Duodenal mucosa (tissue), 2 donors: Measurements from ENCODE around the gene ISYNA1.

ENCODE experiments used
- H3K27ac ChIP-seq: one replicate; pipeline ENCODE4 v1.7.0; 2013; ENCODE audit warnings: low read depth, low read length
- H3K27me3 ChIP-seq, 2 donors: one replicate each; pipeline ENCODE4 v1.7.0; 2013; ENCODE audit warnings: low read length in 2 of 2, control low read depth in 1 of 2; ENCODE audit not compliant: insufficient read depth in 2 of 2, control insufficient read depth in 1 of 2
- H3K36me3 ChIP-seq, 2 donors: one replicate each; pipeline ENCODE4 v1.7.0; 2013; ENCODE audit warnings: low read length in 2 of 2, control low read depth in 1 of 2; ENCODE audit not compliant: insufficient read depth in 2 of 2, control insufficient read depth in 1 of 2
- H3K4me1 ChIP-seq, 2 donors: one replicate each; pipeline ENCODE4 v1.7.0; 2013; ENCODE audit warnings: low read length in 2 of 2, control low read depth in 1 of 2; ENCODE audit not compliant: insufficient read depth in 2 of 2, control insufficient read depth in 1 of 2
- H3K4me3 ChIP-seq, 2 donors: one replicate each; pipeline ENCODE4 v1.7.0; 2013; ENCODE audit warnings: low read length in 2 of 2, low read depth in 1 of 2
- H3K9ac ChIP-seq, 2 donors: one replicate each; pipeline ENCODE4 v1.7.0; 2013; ENCODE audit warnings: low read length in 2 of 2, low read depth in 1 of 2
- H3K9me3 ChIP-seq, 2 donors: one replicate each; pipeline ENCODE4 v1.7.0; 2013; ENCODE audit warnings: low read length in 2 of 2, control low read depth in 1 of 2; ENCODE audit not compliant: control insufficient read depth in 1 of 2

Gene ISYNA1

GRCh38 chr19:18468517-18468916 is 30.6 kb upstream of the ISYNA1 start:
- Histone ChIP-seq H3K27ac (no peak overlapping the region), H3K4me3 (no peak overlapping the region), H3K9me3 (no peaks in the 10 kb centered on the region), H3K9ac (no peak overlapping the region), H3K36me3 (peaks cover 5 to 21% of the 10 kb centered on the region in 2 donors), H3K27me3 (no peaks in the 10 kb centered on the region), H3K4me1 (peaks cover 27 to 39% of the 10 kb centered on the region in 2 donors)

GRCh38 chr19:18467978-18468377 is 30.0 kb upstream of the ISYNA1 start:
- Histone ChIP-seq H3K36me3 (peaks cover 5 to 23% of the 10 kb centered on the region in 2 donors), H3K27me3 (no peaks in the 10 kb centered on the region), H3K9ac (no peak overlapping the region), H3K4me3 (no peak overlapping the region), H3K27ac (no peak overlapping the region), H3K9me3 (no peaks in the 10 kb centered on the region), H3K4me1 (peaks cover 27 to 35% of the 10 kb centered on the region in 2 donors)

GRCh38 chr19:18466354-18466753 is 28.4 kb upstream of the ISYNA1 start:
- H3K27ac ChIP-seq: no peak overlapping the region
- peaks cover 10 to 29% of the 10 kb centered on the region in 2 donors for H3K36me3 ChIP-seq
- H3K4me3 ChIP-seq: no peak overlapping the region
- H3K9ac ChIP-seq: no peak overlapping the region
- H3K27me3 ChIP-seq: no peaks in the 10 kb centered on the region
- H3K4me1 ChIP-seq: peaks cover 27 to 37% of the 10 kb centered on the region in 2 donors
- no peaks in the 10 kb centered on the region for H3K9me3 ChIP-seq

- no peak overlapping the region for H3K9ac ChIP-seq
- no peaks in the 10 kb centered on the region for H3K27me3 ChIP-seq
- peaks cover 27 to 40% of the 10 kb centered on the region in 2 donors for H3K4me1 ChIP-seq
- no peaks in the 10 kb centered on the region for H3K9me3 ChIP-seq
- H3K4me3 ChIP-seq: no peak overlapping the region
- H3K36me3 ChIP-seq: peaks cover 14 to 33% of the 10 kb centered on the region in 2 donors
- H3K27ac ChIP-seq: no peak overlapping the region
Observed at GRCh38 chr19:18465964-18466339, 28.0 kb upstream of the ISYNA1 start.

- Histone ChIP-seq H3K27me3 (no peaks in the 10 kb centered on the region), H3K4me3 (no peak overlapping the region), H3K27ac (peak overlapping the region; percentile 70), H3K36me3 (peaks cover 19 to 39% of the 10 kb centered on the region in 2 donors), H3K9ac (no peak overlapping the region), H3K4me1 (peaks cover 26 to 40% of the 10 kb centered on the region in 2 donors), H3K9me3 (no peaks in the 10 kb centered on the region)
Observed at GRCh38 chr19:18465214-18465963, 27.5 kb upstream of the ISYNA1 start.

GRCh38 chr19:18464646-18465045 is 26.7 kb upstream of the ISYNA1 start:
- H3K4me1 ChIP-seq: peaks cover 30 to 40% of the 10 kb centered on the region in 2 donors
- peak overlapping the region; percentile 70 for H3K27ac ChIP-seq
- no peaks in the 10 kb centered on the region for H3K27me3 ChIP-seq
- no peak overlapping the region for H3K9ac ChIP-seq
- H3K9me3 ChIP-seq: no peaks in the 10 kb centered on the region
- peaks cover 22 to 45% of the 10 kb centered on the region in 2 donors for H3K36me3 ChIP-seq
- no peak overlapping the region for H3K4me3 ChIP-seq

- Histone ChIP-seq H3K36me3 (peaks cover 31 to 68% of the 10 kb centered on the region in 2 donors), H3K27ac (no peak overlapping the region), H3K9ac (peak overlapping the region in 1 of 2 donors; percentile 35), H3K9me3 (no peaks in the 10 kb centered on the region), H3K27me3 (no peaks in the 10 kb centered on the region), H3K4me3 (no peak overlapping the region), H3K4me1 (peaks cover 25 to 36% of the 10 kb centered on the region in 2 donors)
Observed at GRCh38 chr19:18461471-18461870, 23.5 kb upstream of the ISYNA1 start.

- H3K36me3 ChIP-seq: peaks cover 31 to 73% of the 10 kb centered on the region in 2 donors
- H3K27ac ChIP-seq: no peak overlapping the region
- no peaks in the 10 kb centered on the region for H3K9me3 ChIP-seq
- no peak overlapping the region for H3K4me3 ChIP-seq
- H3K9ac ChIP-seq: no peak overlapping the region
- H3K27me3 ChIP-seq: no peaks in the 10 kb centered on the region
- peaks cover 25 to 36% of the 10 kb centered on the region in 2 donors for H3K4me1 ChIP-seq
Observed at GRCh38 chr19:18460900-18461299, 23.0 kb upstream of the ISYNA1 start.

- Histone ChIP-seq H3K27me3 (no peaks in the 10 kb centered on the region), H3K36me3 (peaks cover 26 to 52% of the 10 kb centered on the region in 2 donors), H3K9me3 (no peaks in the 10 kb centered on the region), H3K4me1 (peaks cover 12 to 21% of the 10 kb centered on the region in 2 donors), H3K27ac (no peak overlapping the region), H3K9ac (no peak overlapping the region), H3K4me3 (no peak overlapping the region)
Observed at GRCh38 chr19:18457483-18458331, 19.8 kb upstream of the ISYNA1 start.

- Histone ChIP-seq H3K27me3 (no peaks in the 10 kb centered on the region), H3K36me3 (peaks cover 26 to 48% of the 10 kb centered on the region in 2 donors), H3K27ac (no peak overlapping the region), H3K4me1 (peaks cover 12 to 19% of the 10 kb centered on the region in 2 donors), H3K4me3 (no peak overlapping the region), H3K9ac (no peak overlapping the region), H3K9me3 (no peaks in the 10 kb centered on the region)
Observed at GRCh38 chr19:18456974-18457373, 19.0 kb upstream of the ISYNA1 start.
